HEK293 (cell line): ENCODE results near the gene CENPP.

Experiments used
- CTCF ChIA-PET: fragments of 350-600 bp; formaldehyde crosslinking; extraction: SDS; loops from one replicate; lab custom pipeline; 2021; ENCODE audit warnings: antibody characterized with exemption; lab: Yijun Ruan, JAX
- POLR2A ChIA-PET: fragments of 300-600 bp; formaldehyde crosslinking; extraction: SDS; loops from one replicate; lab custom pipeline; 2020; ENCODE audit warnings: antibody characterized with exemption, inconsistent platforms; lab: Yijun Ruan, JAX
- H3K27ac ChIP-seq: fragments of 200-500 bp; sonication (Bioruptor generic); 2 replicates; pipeline ENCODE4 v1.5.1; 2014; ENCODE audit warnings: low read depth, low read length, control low read depth, inconsistent platforms; ENCODE audit errors: extremely low read depth
- H3K36me3 ChIP-seq, 2 experiments: fragments of 200-500 bp in 1 of 2; sonication (Bioruptor generic) in 1 of 2; 1 replicate in 1 of 2; 2 replicates in 1 of 2; pipeline ENCODE4 v1.5.1; 2014 to 2017; ENCODE audit warnings: inconsistent platforms in 2 of 2, low read length in 2 of 2; ENCODE audit not compliant: control insufficient read depth in 2 of 2, insufficient read depth in 1 of 2
- H3K4me1 ChIP-seq: fragments of 200-500 bp; sonication (Bioruptor generic); 2 replicates; pipeline ENCODE4 v1.5.1; 2014; ENCODE audit warnings: mild to moderate bottlenecking, low read length, inconsistent platforms; ENCODE audit not compliant: control insufficient read depth, insufficient read depth
- H3K4me3 ChIP-seq: 2 replicates; pipeline ENCODE4 v1.5.1; 2011; ENCODE audit warnings: low read depth, mild to moderate bottlenecking, control low read depth, low read length, moderate library complexity
- H3K9me3 ChIP-seq: fragments of 200-500 bp; sonication (Bioruptor generic); 2 replicates; pipeline ENCODE4 v1.5.1; 2014; ENCODE audit warnings: low read depth, low read length, inconsistent platforms; ENCODE audit not compliant: control insufficient read depth, insufficient read depth
- BCL11B ChIP-seq: fragments of 450-650 bp; formaldehyde crosslinking; IDR thresholded peaks from 2 replicates; pipeline ENCODE4 v1.5.1; 2016; ENCODE audit warnings: low read depth, missing biosample characterization, missing genetic modification characterization
- GLIS1 ChIP-seq: fragments of 450-650 bp; formaldehyde crosslinking; IDR thresholded peaks from 2 replicates; pipeline ENCODE4 v1.5.1; 2016; ENCODE audit warnings: missing biosample characterization, missing genetic modification characterization
- KLF16 ChIP-seq: fragments of 450-650 bp; formaldehyde crosslinking; IDR thresholded peaks from 2 replicates; pipeline ENCODE4 v1.5.1; 2017; ENCODE audit warnings: missing biosample characterization, missing genetic modification characterization
- MZF1 ChIP-seq: fragments of 450-650 bp; formaldehyde crosslinking; IDR thresholded peaks from 2 replicates; pipeline ENCODE4 v1.5.1; 2017; ENCODE audit warnings: missing biosample characterization, missing genetic modification characterization, borderline replicate concordance
- YY2 ChIP-seq: fragments of 450-650 bp; formaldehyde crosslinking; IDR thresholded peaks from 2 replicates; pipeline ENCODE4 v1.5.1; 2016; ENCODE audit warnings: missing biosample characterization, missing genetic modification characterization
- ZFP3 ChIP-seq: fragments of 450-650 bp; formaldehyde crosslinking; IDR thresholded peaks from 2 replicates; pipeline ENCODE4 v1.5.1; 2016; ENCODE audit warnings: low read depth, missing biosample characterization, missing genetic modification characterization
- ZNF112 ChIP-seq: fragments of 450-650 bp; formaldehyde crosslinking; IDR thresholded peaks from 2 replicates; pipeline ENCODE4 v1.5.0; 2017; ENCODE audit warnings: missing biosample characterization, missing genetic modification characterization
- ZNF132 ChIP-seq: fragments of 450-650 bp; formaldehyde crosslinking; IDR thresholded peaks from 2 replicates; pipeline ENCODE4 v1.5.1; 2017; ENCODE audit warnings: missing biosample characterization, missing genetic modification characterization, borderline replicate concordance
- ZNF239 ChIP-seq: fragments of 450-650 bp; formaldehyde crosslinking; IDR thresholded peaks from 2 replicates; pipeline ENCODE4 v1.5.1; 2016; ENCODE audit warnings: missing biosample characterization, missing genetic modification characterization
- ZNF335 ChIP-seq: fragments of 450-650 bp; formaldehyde crosslinking; conservative IDR thresholded peaks from 2 replicates; pipeline ENCODE4 v1.5.1; 2016; ENCODE audit warnings: missing biosample characterization, missing genetic modification characterization
- ZNF366 ChIP-seq: fragments of 450-650 bp; formaldehyde crosslinking; conservative IDR thresholded peaks from 2 replicates; pipeline ENCODE4 v1.5.1; 2016; ENCODE audit warnings: missing biosample characterization, missing genetic modification characterization
- ZNF544 ChIP-seq: fragments of 450-650 bp; formaldehyde crosslinking; IDR thresholded peaks from 2 replicates; pipeline ENCODE4 v1.5.0; 2017; ENCODE audit warnings: missing biosample characterization, missing genetic modification characterization
- ZNF548 ChIP-seq: fragments of 450-650 bp; formaldehyde crosslinking; IDR thresholded peaks from 2 replicates; pipeline ENCODE4 v1.5.1; 2016; ENCODE audit warnings: missing biosample characterization, missing genetic modification characterization
- ZNF571 ChIP-seq: fragments of 450-650 bp; formaldehyde crosslinking; IDR thresholded peaks from 2 replicates; pipeline ENCODE4 v1.5.0; 2017; ENCODE audit warnings: missing biosample characterization, missing genetic modification characterization
- ZNF600 ChIP-seq: fragments of 450-650 bp; formaldehyde crosslinking; IDR thresholded peaks from 2 replicates; pipeline ENCODE4 v1.5.1; 2016; ENCODE audit warnings: missing biosample characterization, missing genetic modification characterization
- ZNF623 ChIP-seq: fragments of 450-650 bp; formaldehyde crosslinking; IDR thresholded peaks from 2 replicates; pipeline ENCODE4 v1.5.1; 2016; ENCODE audit warnings: missing biosample characterization, missing genetic modification characterization
- ZNF654 ChIP-seq: fragments of 450-650 bp; formaldehyde crosslinking; IDR thresholded peaks from 2 replicates; pipeline ENCODE4 v1.5.1; 2016; ENCODE audit warnings: low read depth, missing biosample characterization, missing genetic modification characterization
- ZNF76 ChIP-seq: fragments of 450-650 bp; formaldehyde crosslinking; IDR thresholded peaks from 2 replicates; pipeline ENCODE4; 2016; ENCODE audit warnings: low read depth, missing biosample characterization, missing genetic modification characterization, borderline replicate concordance
- TF ChIP-seq, protein P1 (sequence below): fragments of 450-650 bp; formaldehyde crosslinking; IDR thresholded peaks from 2 replicates; pipeline ENCODE4 v1.5.1; 2016; ENCODE audit warnings: missing biosample characterization, missing genetic modification characterization
- TF ChIP-seq, protein P2 (sequence below): fragments of 450-650 bp; formaldehyde crosslinking; IDR thresholded peaks from 2 replicates; pipeline ENCODE4; 2016; ENCODE audit warnings: missing biosample characterization, missing genetic modification characterization
- TF ChIP-seq, protein P3 (sequence below): fragments of 450-650 bp; formaldehyde crosslinking; IDR thresholded peaks from 2 replicates; pipeline ENCODE4 v1.5.1; 2017; ENCODE audit warnings: missing biosample characterization, missing genetic modification characterization
- TF ChIP-seq, protein P4 (sequence below): fragments of 450-650 bp; formaldehyde crosslinking; IDR thresholded peaks from 2 replicates; pipeline ENCODE4 v1.5.1; 2017; ENCODE audit warnings: missing biosample characterization, missing genetic modification characterization
- TF ChIP-seq, protein P5 (sequence below): IDR thresholded peaks from 2 replicates; pipeline ENCODE4 v1.6.1; 2011; ENCODE audit warnings: mild to moderate bottlenecking, low read depth, low read length, borderline replicate concordance
- TF ChIP-seq, protein P6 (sequence below): sonication (generic); formaldehyde crosslinking; IDR thresholded peaks from 2 replicates; pipeline ENCODE4 v1.8.1; 2022; ENCODE audit warnings: mild to moderate bottlenecking, moderate library complexity, missing genetic modification reagents

CENPP gene

DNA sequence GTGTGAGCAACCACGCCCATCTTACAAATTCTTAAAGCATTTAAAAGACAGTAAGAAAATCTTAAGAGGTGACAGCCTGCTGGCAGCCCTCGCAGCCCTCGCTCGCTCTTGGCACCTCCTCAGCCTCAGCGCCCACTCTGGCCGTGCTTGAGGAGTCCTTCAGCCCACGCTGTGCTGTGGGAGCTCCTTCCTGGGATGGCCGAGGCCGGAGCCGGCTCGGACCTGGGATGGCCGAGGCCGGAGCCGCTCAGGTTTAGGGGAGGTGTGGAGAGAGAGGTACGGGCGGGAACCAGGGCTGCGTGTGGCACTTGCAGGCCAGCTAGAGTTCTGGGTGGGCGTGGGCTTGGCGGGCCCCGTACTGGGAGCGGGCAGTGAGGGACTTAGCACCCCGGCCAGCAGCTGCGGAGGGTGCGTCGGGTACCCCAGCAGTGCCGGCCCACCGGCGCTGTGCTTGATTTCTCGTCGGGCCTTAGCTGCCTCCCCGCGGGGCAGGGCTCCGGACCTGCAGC is 219.3 kb downstream of the CENPP start (continued):
- TF ChIP-seq, protein P1, sequence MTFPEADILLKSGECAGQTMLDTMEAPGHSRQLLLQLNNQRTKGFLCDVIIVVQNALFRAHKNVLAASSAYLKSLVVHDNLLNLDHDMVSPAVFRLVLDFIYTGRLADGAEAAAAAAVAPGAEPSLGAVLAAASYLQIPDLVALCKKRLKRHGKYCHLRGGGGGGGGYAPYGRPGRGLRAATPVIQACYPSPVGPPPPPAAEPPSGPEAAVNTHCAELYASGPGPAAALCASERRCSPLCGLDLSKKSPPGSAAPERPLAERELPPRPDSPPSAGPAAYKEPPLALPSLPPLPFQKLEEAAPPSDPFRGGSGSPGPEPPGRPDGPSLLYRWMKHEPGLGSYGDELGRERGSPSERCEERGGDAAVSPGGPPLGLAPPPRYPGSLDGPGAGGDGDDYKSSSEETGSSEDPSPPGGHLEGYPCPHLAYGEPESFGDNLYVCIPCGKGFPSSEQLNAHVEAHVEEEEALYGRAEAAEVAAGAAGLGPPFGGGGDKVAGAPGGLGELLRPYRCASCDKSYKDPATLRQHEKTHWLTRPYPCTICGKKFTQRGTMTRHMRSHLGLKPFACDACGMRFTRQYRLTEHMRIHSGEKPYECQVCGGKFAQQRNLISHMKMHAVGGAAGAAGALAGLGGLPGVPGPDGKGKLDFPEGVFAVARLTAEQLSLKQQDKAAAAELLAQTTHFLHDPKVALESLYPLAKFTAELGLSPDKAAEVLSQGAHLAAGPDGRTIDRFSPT (tag by site-specific recombination): no peak
- TF ChIP-seq ZNF112 (tag by site-specific recombination) (no peak), ZNF623 (tag by site-specific recombination) (no peak), ZNF132 (tag by site-specific recombination) (no peak), ZNF548 (tag by site-specific recombination) (no peak), YY2 (tag by site-specific recombination) (no peak), ZNF654 (tag by site-specific recombination) (no peak)

DNA sequence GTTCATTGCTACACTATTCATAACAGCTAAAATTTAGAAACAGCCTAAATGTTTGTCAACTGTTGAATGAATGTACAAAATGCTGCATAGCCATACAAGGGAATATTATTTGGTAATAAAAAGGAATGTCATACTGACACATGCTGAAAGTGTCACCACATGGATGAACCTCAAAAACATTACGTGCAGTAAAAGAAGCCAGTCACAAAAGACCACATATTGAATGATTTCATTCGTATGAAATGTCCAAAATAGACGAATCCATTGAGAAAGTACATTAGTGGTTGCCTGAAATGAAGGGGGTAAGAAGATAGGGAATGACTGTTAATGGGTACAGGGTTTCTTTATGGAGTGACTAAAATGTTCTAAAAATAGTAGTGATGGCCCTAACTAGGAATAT is 221.6 kb downstream of the CENPP start:
- no peak overlapping the region for H3K4me3 ChIP-seq
- CTCF ChIA-PET: interaction anchor here (0.7 kb wide), 1 partner anchor 1359 kb away, joined by 7 read pairs; no protein-coding TSS in a partner anchor
- H3K36me3 ChIP-seq: no peaks in the 10 kb centered on the region
- TF ChIP-seq ZNF366 (tag by site-specific recombination) (no peak), ZNF239 (tag by site-specific recombination) (no peak), ZNF600 (tag by site-specific recombination) (no peak), ZNF544 (tag by site-specific recombination) (no peak), BCL11B (tag by site-specific recombination) (no peak), ZNF335 (tag by site-specific recombination) (no peak), GLIS1 (tag by site-specific recombination) (no peak), ZNF571 (tag by site-specific recombination) (no peak), ZNF76 (tag by site-specific recombination) (no peak), KLF16 (no peak), MZF1 (tag by site-specific recombination) (no peak), ZFP3 (no peak)
- TF ChIP-seq, protein P2, sequence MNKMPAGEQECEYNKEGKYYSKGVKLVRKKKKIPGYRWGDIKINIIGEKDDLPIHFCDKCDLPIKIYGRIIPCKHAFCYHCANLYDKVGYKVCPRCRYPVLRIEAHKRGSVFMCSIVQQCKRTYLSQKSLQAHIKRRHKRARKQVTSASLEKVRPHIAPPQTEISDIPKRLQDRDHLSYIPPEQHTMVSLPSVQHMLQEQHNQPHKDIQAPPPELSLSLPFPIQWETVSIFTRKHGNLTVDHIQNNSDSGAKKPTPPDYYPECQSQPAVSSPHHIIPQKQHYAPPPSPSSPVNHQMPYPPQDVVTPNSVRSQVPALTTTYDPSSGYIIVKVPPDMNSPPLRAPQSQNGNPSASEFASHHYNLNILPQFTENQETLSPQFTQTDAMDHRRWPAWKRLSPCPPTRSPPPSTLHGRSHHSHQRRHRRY (tag by site-specific recombination): no peak
- TF ChIP-seq, protein P3, sequence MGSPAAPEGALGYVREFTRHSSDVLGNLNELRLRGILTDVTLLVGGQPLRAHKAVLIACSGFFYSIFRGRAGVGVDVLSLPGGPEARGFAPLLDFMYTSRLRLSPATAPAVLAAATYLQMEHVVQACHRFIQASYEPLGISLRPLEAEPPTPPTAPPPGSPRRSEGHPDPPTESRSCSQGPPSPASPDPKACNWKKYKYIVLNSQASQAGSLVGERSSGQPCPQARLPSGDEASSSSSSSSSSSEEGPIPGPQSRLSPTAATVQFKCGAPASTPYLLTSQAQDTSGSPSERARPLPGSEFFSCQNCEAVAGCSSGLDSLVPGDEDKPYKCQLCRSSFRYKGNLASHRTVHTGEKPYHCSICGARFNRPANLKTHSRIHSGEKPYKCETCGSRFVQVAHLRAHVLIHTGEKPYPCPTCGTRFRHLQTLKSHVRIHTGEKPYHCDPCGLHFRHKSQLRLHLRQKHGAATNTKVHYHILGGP (tag by site-specific recombination): no peak
- TF ChIP-seq, protein P4, sequence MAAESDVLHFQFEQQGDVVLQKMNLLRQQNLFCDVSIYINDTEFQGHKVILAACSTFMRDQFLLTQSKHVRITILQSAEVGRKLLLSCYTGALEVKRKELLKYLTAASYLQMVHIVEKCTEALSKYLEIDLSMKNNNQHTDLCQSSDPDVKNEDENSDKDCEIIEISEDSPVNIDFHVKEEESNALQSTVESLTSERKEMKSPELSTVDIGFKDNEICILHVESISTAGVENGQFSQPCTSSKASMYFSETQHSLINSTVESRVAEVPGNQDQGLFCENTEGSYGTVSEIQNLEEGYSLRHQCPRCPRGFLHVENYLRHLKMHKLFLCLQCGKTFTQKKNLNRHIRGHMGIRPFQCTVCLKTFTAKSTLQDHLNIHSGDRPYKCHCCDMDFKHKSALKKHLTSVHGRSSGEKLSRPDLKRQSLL (tag by site-specific recombination): no peak
- TF ChIP-seq, protein P5, sequence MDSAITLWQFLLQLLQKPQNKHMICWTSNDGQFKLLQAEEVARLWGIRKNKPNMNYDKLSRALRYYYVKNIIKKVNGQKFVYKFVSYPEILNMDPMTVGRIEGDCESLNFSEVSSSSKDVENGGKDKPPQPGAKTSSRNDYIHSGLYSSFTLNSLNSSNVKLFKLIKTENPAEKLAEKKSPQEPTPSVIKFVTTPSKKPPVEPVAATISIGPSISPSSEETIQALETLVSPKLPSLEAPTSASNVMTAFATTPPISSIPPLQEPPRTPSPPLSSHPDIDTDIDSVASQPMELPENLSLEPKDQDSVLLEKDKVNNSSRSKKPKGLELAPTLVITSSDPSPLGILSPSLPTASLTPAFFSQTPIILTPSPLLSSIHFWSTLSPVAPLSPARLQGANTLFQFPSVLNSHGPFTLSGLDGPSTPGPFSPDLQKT: no peak
- TF ChIP-seq, protein P1 (tag by site-specific recombination): no peak
- TF ChIP-seq, protein P6, sequence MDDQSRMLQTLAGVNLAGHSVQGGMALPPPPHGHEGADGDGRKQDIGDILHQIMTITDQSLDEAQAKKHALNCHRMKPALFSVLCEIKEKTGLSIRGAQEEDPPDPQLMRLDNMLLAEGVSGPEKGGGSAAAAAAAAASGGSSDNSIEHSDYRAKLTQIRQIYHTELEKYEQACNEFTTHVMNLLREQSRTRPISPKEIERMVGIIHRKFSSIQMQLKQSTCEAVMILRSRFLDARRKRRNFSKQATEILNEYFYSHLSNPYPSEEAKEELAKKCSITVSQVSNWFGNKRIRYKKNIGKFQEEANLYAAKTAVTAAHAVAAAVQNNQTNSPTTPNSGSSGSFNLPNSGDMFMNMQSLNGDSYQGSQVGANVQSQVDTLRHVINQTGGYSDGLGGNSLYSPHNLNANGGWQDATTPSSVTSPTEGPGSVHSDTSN: no peak
- TF ChIP-seq, all 188 proteins: peak for 0
- POLR2A ChIA-PET: no interaction called here
- no peaks in the 10 kb centered on the region for H3K9me3 ChIP-seq
- no peaks in the 10 kb centered on the region for H3K4me1 ChIP-seq
- H3K27ac ChIP-seq: no peak overlapping the region
